ENCODE results near the gene DDX4. TPM values are rescaled to one million over a fixed set of nuclear protein-coding genes. Genes with fewer than 3 reads are reported as not detected.

Gene DDX4
- total and polyA plus RNA-seq, 2 donors (not counting 1 experiment from before 2014, with no cell fraction given) = not detected

DNA sequence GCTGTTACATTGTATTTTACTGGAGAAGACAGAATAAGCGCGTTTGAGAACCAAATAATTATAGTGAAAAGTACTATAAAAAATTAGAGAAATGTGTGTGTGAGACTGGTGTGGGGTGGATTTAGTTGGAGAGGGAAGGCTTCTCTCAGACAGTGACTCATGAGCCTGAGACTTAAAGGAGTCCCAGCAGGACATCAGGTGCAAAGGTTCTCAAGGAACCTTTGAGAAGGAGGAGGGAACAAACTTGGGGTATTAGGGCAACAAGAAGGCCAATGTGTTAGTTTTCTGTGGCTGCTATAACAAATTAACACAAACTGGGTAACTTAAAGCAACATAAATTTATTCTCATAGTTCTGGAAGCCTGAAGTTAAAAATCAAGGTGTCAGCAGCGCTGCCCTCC is 4.9 kb downstream of the DDX4 start:
- Mint-ChIP-seq H3K4me1 (no peaks in the 10 kb centered on the region), H3K4me3 (no peak overlapping the region), H3K27me3 (peaks cover 17% of the 10 kb centered on the region), H3K27ac (no peak overlapping the region), H3K9me3 (ENCODE audit: insufficient read depth) (no peaks in the 10 kb centered on the region)
- ChIA-PET POLR2A (no interaction called here), CTCF (no interaction called here)
- H3K4me1 ChIP-seq (ENCODE audit: control insufficient read depth in 2 of 2, insufficient read depth in 2 of 2, low read length in 2 of 2) = no peaks in the 10 kb centered on the region
- DNase-seq (no peak), ATAC-seq (ENCODE audit: low read depth) (no peak)
- H3K27ac ChIP-seq (ENCODE audit: low read length in 2 of 2) = no peak overlapping the region
- H3K4me3 ChIP-seq (ENCODE audit: control extremely low read depth in 1 of 5, extremely low read depth in 1 of 5, insufficient read depth in 1 of 5, low read depth in 2 of 5, low read length in 4 of 5) = no peak overlapping the region
- H2AFZ ChIP-seq (ENCODE audit: insufficient read depth, low read depth, low read length, poor library complexity, severe bottlenecking) = no peak overlapping the region
- 88% methylated on average over 2 of the region's 3 CpGs for WGBS (ENCODE audit: insufficient coverage)
- H3K36me3 ChIP-seq (replicated peaks in 1 of 2; ENCODE audit: control extremely low read depth in 1 of 2, control insufficient read depth in 1 of 2, extremely low read depth in 1 of 2, insufficient read depth in 2 of 2, low read length in 1 of 2) = no peaks in the 10 kb centered on the region
- H3K9me3 ChIP-seq (ENCODE audit: control extremely low read depth in 1 of 3, control insufficient read depth in 2 of 3, insufficient read depth in 1 of 3, low read length in 2 of 3) = peaks cover 0 to 5% (median 0%) of the 10 kb centered on the region in 3 donors
- intact Hi-C loops (cut with micrococcal nuclease) = no loop called here
- no peak for TF ChIP-seq EZH2 (IDR thresholded peaks at IDR 0.05; ENCODE audit: borderline replicate concordance, insufficient read depth, low read depth, low read length, poor library complexity, severe bottlenecking)
- TF ChIP-seq, protein P1, sequence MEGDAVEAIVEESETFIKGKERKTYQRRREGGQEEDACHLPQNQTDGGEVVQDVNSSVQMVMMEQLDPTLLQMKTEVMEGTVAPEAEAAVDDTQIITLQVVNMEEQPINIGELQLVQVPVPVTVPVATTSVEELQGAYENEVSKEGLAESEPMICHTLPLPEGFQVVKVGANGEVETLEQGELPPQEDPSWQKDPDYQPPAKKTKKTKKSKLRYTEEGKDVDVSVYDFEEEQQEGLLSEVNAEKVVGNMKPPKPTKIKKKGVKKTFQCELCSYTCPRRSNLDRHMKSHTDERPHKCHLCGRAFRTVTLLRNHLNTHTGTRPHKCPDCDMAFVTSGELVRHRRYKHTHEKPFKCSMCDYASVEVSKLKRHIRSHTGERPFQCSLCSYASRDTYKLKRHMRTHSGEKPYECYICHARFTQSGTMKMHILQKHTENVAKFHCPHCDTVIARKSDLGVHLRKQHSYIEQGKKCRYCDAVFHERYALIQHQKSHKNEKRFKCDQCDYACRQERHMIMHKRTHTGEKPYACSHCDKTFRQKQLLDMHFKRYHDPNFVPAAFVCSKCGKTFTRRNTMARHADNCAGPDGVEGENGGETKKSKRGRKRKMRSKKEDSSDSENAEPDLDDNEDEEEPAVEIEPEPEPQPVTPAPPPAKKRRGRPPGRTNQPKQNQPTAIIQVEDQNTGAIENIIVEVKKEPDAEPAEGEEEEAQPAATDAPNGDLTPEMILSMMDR (IDR thresholded peaks at IDR 0.05) = no peak
- no peak overlapping the region for H3K9ac ChIP-seq (ENCODE audit: low read length)
- no peaks in the 10 kb centered on the region for H3K79me2 ChIP-seq (ENCODE audit: control insufficient read depth, insufficient read depth, low read length)
- H4K20me1 ChIP-seq (ENCODE audit: control insufficient read depth, insufficient read depth, low read length, poor library complexity, severe bottlenecking) = no peaks in the 10 kb centered on the region
- H3K27me3 ChIP-seq (replicated peaks in 1 of 4; ENCODE audit: control extremely low read depth in 1 of 4, control insufficient read depth in 3 of 4, insufficient read depth in 4 of 4, low read length in 3 of 4) = peaks cover 0 to 4% (median 0%) of the 10 kb centered on the region in 4 experiments
- no peak overlapping the region for H3K4me2 ChIP-seq (replicated peaks; ENCODE audit: low read depth, low read length, poor library complexity, severe bottlenecking)

DNA sequence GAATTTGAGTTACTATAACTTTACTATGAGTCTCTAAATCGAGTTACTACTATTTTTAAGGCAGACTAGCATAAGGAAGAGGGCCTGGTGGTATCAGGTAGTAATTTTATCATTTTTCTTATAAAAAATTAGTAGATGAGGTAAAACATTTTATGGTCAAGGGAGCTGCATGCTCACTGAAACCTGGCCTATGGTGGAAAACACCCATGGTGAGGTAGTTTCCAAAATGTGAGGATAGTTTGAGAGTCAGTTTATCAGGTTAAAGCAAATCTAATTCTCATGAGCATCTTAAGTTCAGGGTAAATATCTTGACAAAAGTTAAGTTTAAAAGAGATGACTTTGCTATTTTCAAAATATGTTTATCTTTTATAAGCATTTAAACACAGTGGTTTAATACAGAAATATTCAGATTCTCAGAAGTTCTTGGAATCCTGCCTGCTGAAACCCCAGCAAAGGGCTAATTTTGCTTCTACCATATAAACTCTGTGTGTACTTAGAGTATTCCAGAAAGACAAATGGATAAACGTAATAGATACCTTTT is 10.0 kb downstream of the DDX4 start:
- no CpG with 5 or more reads among the region's 2 CpGs for whole genome bisulfite sequencing (ENCODE audit: insufficient coverage)
- peaks cover 9% of the 10 kb centered on the region for H3K27me3 Mint-ChIP-seq
- H3K27ac ChIP-seq (ENCODE audit: low read length in 2 of 2) = no peak overlapping the region
- TF ChIP-seq, protein P1 (IDR thresholded peaks at IDR 0.05) = no peak
- TF ChIP-seq EZH2 (IDR thresholded peaks at IDR 0.05; ENCODE audit: borderline replicate concordance, insufficient read depth, low read depth, low read length, poor library complexity, severe bottlenecking) = no peak
- H3K36me3 ChIP-seq (replicated peaks in 1 of 2; ENCODE audit: control extremely low read depth in 1 of 2, control insufficient read depth in 1 of 2, extremely low read depth in 1 of 2, insufficient read depth in 2 of 2, low read length in 1 of 2) = no peaks in the 10 kb centered on the region
- no peak for ATAC-seq (ENCODE audit: low read depth)
- ChIA-PET POLR2A (no interaction called here), CTCF (no interaction called here)
- peaks cover 0 to 4% (median 0%) of the 10 kb centered on the region in 4 experiments for H3K27me3 ChIP-seq (replicated peaks in 1 of 4; ENCODE audit: control extremely low read depth in 1 of 4, control insufficient read depth in 3 of 4, insufficient read depth in 4 of 4, low read length in 3 of 4)
- no peaks in the 10 kb centered on the region for H3K9me3 Mint-ChIP-seq (ENCODE audit: insufficient read depth)
- no peaks in the 10 kb centered on the region for H3K4me1 ChIP-seq (ENCODE audit: control insufficient read depth in 2 of 2, insufficient read depth in 2 of 2, low read length in 2 of 2)
- H3K4me2 ChIP-seq (replicated peaks; ENCODE audit: low read depth, low read length, poor library complexity, severe bottlenecking) = no peak overlapping the region
- DNase-seq = no peak
- H3K4me1 Mint-ChIP-seq = no peaks in the 10 kb centered on the region
- H3K79me2 ChIP-seq (ENCODE audit: control insufficient read depth, insufficient read depth, low read length) = no peaks in the 10 kb centered on the region
- no peak overlapping the region for H3K4me3 ChIP-seq (ENCODE audit: control extremely low read depth in 1 of 5, extremely low read depth in 1 of 5, insufficient read depth in 1 of 5, low read depth in 2 of 5, low read length in 4 of 5)
- H4K20me1 ChIP-seq (ENCODE audit: control insufficient read depth, insufficient read depth, low read length, poor library complexity, severe bottlenecking) = no peaks in the 10 kb centered on the region
- H2AFZ ChIP-seq (ENCODE audit: insufficient read depth, low read depth, low read length, poor library complexity, severe bottlenecking) = no peak overlapping the region
- H3K9me3 ChIP-seq (ENCODE audit: control extremely low read depth in 1 of 3, control insufficient read depth in 2 of 3, insufficient read depth in 1 of 3, low read length in 2 of 3) = no peaks in the 10 kb centered on the region
- intact Hi-C loops (cut with micrococcal nuclease) = no loop called here
- no peak overlapping the region for H3K9ac ChIP-seq (ENCODE audit: low read length)
- H3K27ac Mint-ChIP-seq = no peak overlapping the region
- H3K4me3 Mint-ChIP-seq = no peak overlapping the region

Measured in B cell (primary cell).